ENCODE measurements around the gene PLXNB2. TPM values are rescaled to one million over a fixed set of nuclear protein-coding genes. Genes with fewer than 3 reads are reported as not detected.
A peak's percentile ranks its signal among the peaks of the same experiment; 100 is the strongest.
"Not testable (repeated sequence)": the region's sequence is repeated elsewhere in the genome, so short reads cannot be mapped to it uniquely, and the experiment has no call there.

Gene PLXNB2
- total RNA-seq, 1 experiment from 2014 or later, result 84.1 TPM

- DNase-seq (ENCODE audit: low read depth), result no peak
Measured at GRCh38 chr22:50281384-50281760, 26.1 kb downstream of the PLXNB2 start.

DNA sequence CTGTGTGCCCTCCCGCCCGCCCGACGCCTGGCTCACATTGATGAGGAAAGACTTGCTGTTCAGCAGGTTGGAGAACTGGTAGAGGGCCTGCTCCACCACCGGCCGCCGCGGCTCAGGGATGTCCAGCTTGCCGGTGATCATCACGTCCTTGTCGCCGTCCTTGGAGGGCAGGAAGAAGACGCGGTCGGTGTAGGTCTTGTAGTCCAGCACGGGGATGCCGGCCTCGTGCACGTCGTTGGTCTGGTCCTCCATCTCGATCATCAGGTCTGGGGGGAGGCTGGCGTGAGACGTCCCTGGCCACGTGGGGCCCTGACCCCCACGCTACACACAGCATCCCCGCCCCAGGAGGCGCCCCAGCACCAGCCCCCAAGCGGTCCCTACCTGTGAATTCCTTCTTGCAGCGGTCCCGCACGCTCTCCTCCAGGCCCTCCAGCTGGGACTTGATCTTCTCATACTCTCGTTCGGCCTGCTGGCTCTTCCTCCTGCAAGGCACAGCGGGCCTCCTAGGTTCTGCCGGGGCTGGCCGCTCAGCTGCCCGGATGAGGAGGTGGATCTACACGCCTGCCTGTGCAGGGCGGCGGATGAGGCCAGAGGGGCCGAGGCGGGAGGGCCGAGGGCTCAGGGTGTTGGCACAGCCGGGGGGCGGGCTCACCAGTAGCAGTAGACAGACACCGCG lies 26.6 kb downstream of the PLXNB2 start:
- DNase-seq (ENCODE audit: low read depth), result no peak

DNA sequence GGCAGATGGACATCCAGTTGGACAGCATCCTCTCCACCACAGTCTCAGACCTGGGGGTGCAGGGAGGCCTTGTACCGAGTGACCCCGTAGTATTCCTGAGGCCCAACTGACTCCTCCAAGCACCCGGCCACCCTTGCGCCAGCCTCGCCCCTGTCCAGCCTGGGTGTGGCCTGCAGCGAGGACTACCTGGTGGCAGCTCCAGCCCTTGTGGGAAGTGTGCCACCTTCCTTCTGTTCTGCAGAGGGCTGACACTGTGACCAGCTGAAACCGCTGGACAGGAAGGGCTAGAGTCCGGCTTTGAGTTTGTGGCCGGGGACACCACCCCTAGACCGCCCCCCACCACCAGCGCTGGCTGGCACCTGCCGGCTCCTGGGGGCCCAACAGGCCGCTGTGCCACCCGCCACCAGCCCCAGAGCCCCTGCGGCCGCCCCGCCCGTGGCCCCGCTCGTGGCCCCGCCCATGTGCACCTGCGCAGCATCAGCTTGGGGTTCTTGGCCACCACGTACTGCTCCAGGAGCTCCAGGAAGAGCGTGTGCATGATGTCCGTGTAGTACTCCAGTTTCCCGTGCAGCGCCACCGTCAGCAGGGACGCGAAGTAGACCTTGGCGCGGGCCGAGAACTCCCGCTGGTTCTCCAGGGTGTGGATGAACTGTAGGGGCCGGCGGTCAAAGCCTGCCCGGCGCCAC lies 27.3 kb downstream of the PLXNB2 start:
- DNase-seq (ENCODE audit: low read depth), result no peak

DNA sequence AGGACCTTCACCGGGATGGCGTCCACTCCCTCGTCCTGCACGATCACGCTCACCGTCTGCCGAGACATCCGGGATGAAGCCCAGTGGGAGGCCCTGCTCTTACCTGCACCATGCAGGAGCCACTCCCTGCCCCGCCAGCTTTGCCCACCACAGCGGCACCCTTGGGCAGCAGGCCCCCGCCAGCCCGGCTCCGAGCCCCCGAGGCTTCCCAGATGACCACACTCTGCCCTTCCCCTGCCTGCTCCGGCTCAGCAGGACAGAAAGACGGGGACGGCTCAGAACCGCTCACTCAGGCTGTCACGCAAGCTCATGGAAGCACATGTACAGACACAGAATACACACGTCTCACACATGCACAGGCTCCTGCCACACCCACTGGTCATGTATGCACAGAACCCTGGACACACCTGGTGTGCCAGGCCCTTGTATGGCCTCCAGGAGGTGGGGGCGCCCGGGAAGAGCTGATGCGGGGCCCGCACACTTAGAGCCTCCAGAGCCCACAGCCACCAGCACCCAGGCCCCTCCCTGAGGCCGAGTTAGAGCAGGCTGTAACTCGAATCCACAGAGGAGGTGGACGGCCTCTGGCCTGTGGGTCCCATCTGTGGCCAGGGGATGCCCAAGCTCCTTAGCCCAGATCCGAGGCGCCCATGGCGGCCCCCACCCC lies 28.4 kb downstream of the PLXNB2 start:
- no peak for DNase-seq (ENCODE audit: low read depth)

GRCh38 chr22:50278461-50278860 lies 29.0 kb downstream of the PLXNB2 start:
- no peak for DNase-seq (ENCODE audit: low read depth)

- no peak for DNase-seq (ENCODE audit: low read depth)
Measured at GRCh38 chr22:50277761-50278160, 29.7 kb downstream of the PLXNB2 start.

- DNase-seq (ENCODE audit: low read depth), result no peak
Measured at GRCh38 chr22:50276143-50276542, 31.3 kb downstream of the PLXNB2 start.

DNA sequence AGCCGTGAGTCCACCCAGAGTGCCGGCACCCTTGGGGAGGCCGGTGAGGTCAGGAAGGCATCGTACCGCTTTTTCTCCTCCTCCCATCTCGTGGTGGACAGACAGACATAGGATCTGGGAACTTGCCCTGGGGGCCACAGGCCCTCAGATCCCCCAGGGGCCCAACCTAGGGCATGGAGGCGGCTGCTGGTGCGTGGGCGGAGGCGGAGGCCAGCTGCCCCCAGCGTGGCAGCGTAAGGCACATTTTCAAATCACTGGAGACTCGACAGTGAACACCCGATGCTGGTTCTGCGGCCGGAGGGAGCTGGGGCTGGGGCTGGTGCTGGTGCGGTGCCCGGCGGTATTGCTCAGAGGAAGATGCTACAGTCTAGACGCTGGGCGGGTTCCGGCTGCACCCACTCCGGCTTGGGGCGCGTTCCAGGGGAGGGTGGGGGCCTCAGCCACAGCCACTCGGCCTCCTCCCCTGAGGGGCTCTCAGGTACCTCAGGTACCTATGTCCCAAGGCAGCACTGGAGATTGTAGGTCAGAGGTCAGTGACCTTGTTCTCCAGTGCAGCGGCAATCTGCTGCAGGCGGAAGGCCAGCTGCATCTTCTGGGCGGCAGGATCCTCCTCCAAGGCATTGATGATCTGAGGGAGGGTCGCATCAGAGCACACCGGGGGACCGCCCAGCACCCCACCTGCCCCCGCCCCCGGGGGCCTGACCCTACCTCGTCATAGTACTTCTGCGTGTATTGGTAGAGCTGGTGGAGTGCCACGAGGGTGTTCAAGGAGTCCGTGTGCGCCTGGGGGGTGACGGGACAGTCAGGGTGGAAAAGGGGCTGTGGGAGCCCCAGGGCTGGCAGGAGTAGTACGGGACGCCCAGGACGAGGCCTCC lies 32.0 kb downstream of the PLXNB2 start:
- no peak for DNase-seq (ENCODE audit: low read depth)

GRCh38 chr22:50274771-50275170 lies 32.7 kb downstream of the PLXNB2 start:
- no peak for DNase-seq (ENCODE audit: low read depth)

DNA sequence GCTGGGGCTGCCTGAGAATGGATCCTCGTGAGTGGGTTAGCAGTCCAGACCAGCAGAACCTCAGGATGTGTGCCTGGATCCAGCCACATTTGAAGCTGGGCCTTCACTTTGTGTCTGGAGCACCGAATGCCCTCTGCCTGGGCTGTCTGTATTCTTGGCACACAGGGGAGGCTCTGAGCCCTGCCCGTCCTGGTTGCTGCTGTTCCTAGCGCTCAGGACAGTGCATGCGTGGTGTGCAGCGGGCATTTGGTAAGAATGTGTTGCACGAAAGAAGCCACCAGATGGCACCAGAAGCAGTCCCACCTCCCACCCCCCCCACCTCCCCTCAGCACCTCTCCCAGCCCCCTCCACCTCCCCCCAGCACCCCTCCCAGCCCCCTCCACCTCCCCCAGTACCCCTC lies 33.1 kb downstream of the PLXNB2 start:
- peak; percentile 40 for DNase-seq (ENCODE audit: low read depth)

- DNase-seq (ENCODE audit: low read depth), result not testable (repeated sequence)
Measured at GRCh38 chr22:50273781-50274180, 33.7 kb downstream of the PLXNB2 start.

- not testable (repeated sequence) for DNase-seq (ENCODE audit: low read depth)
Measured at GRCh38 chr22:50273352-50273751, 34.1 kb downstream of the PLXNB2 start.

DNA sequence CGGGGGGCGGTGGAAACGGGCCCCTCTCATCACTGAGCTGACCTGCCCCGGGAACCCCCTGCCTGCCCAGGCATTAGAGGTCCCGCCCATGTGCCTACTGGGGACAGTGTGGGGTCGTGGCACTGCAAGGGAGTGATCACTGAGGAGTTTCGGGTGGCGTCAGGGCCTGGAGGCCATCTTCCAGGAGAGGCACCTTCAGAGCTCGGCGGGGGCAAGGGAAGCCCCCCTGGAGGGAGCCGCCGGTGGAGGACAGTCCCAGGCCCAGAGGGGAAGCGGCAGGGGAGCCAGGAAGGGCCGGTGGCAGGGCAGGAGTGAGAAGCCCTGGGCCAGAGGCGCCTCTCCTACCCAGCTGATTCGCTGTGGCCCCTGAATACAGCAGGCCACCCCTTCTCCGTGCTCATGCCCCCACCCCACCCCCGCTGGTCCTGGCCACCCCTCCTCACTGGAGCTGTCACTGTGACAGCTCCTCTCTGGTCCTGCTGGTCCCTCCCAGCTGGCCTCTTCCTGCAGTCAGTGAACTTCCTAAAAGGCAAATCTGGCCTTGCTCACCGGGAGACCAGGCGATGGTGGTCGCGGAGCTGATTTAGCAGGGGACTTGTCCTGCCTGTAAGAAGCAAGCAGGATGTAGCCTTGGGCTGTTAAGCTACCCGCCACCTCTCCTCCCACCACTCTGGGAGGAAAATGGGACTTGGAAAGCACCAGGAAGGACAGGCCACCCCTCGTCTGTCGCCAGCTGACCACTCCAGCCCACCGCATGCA lies 35.2 kb downstream of the PLXNB2 start:
- DNase-seq (ENCODE audit: low read depth), result no peak

DNA sequence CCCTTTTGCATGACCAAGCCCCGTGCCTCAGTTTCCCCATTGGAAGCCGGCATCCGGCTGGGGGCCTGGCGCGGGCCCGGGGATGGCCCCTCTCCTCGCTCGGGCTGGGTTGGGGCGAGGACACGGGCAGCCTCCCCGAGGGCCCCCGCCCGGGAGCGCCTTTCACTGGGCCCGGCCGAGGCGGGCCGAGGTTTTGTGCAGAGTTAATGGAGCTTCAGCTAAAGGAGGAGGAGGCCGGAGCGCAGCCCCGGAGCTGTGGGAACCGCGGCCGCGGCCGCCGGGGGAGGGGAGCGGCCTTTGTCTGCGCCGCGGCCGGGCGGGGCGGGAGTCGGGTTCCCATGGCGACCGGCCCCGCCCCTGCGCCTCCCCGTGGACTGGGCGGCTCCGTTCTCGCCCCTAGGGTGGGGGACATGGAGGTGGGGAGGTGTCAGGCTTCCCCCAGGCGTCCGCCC lies 35.9 kb downstream of the PLXNB2 start:
- peak; percentile 47 for DNase-seq (ENCODE audit: low read depth)

DNA sequence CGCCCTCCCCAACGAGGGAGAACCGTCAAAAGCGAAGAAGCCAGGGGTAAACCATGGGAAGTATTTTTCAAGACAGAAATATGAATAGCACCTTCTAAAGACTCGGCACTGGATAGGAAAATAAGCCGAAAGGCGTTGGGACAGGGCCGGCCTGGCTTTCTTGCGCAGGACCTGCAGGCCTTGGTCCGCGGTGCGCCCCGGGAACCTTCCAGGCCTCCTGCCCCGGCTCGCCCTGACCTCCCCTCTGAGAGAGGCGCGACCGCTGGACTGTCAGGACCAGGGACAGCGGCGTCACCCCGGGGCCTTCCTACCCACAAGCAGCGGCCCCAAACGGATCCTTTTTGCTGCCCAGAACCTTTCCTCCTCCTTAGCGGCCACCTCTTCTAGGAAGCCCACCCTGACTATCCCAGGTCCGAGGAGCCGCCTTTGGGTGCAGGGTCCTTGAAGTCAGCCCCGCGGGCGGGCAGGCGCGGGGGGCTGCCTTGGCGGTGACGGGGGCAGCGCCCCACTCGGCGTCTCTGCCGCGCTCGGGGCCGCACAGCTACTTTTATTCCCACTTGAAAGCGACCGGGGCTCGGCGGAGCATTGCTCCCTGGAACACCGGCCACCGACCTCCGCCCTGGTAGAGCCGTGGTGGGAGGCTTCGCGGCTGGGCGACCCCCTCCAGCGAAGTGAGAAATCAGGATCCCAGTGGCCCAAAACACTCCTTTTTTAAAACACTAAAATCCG lies 36.6 kb downstream of the PLXNB2 start:
- peak; percentile 62 for DNase-seq (ENCODE audit: low read depth)

- DNase-seq (ENCODE audit: low read depth), result peak; percentile 52
Measured at GRCh38 chr22:50269970-50270665, 37.3 kb downstream of the PLXNB2 start, which contains the start of gene MAPK11. TSS of gene MAPK11 (minus strand) at chr22:50270380. CDS start at chr22:50270292, 88 bp downstream.

DNA sequence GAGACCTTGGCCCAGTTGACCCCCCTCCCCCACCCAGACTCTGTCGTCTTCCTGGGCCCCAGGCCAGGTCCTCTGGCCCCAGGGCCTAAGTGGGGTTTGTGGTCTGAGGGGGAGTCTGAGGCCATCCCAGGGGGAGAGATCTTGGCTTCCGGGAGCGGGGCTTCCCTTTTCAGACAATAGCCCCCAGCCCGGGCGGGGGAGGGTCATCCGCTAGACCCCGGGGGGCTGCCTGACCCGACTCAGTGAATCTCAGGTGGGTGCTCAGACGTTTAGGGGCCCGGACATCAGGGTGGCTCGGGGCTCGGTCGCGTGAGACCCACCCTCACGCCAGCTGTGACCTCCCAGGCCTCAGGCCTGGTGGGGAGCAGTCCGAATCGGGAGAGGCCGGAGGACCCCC lies 37.9 kb downstream of the PLXNB2 start:
- no peak for DNase-seq (ENCODE audit: low read depth)

DNA sequence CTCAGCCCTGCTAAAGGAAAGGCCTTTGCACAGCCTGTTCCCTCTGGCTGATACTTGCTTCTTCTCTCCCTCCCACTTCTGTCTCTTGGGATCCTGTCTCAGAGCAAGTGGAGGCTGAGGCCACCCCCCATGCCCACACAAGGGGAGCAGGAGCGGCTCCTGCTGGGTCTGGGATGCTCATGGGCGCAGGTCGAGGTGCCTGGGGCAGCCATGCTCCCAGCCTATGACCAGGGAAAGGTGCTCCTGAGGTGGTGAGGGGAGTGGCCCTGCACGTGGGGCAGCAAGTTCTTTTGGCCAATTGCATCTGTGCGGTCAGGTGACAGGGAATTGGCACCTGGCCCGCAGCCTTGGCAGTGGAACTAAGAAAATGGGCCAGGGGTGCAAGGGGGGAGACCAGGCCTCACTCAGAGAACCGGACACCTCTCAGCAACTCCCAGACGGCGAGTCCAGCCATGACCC lies 38.8 kb downstream of the PLXNB2 start:
- DNase-seq (ENCODE audit: low read depth), result no peak

Data from HT1080 (cell line).